EH (cell line): ENCODE results near the gene PRDX5.

Experiments used
- DNase-seq: peaks from one replicate; pipeline ENCODE4 v3.0.0-alpha.2; 2015; ENCODE audit warnings: low read depth

PRDX5 gene

DNA sequence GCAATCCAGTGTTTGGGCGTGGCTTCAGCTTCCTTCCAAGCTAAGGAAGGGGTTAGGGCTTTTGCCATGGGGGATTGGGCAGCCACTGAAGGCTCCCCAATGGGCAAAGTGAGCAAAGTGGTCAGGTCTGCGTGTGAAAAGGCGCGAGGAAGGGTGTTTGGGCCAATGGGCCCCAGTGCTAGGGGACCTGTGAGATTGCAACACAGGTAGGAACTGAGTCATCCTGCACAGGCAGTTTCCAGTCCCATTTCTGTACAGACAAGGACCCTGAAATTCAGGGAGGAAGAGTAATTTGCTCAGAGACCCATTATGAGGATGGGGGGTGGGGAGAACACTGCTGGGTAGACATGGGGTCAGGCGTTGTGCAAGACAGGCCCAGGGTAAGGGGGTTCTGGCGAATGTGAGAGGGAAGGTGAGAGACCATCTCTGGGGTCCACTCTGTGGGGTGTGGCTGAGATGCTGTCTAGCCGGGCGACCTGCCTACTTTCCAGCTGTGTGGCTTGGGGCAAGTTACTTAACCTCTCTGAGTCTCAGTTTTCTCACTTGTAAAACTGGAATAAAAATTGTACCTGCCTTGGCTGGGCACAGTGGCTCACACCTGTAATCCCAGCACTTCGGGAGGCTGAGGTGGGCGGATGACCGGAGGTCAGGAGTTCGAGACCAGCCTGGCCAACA is 29.4 kb downstream of the PRDX5 start:
- no peak for DNase-seq

- DNase-seq = no peak
Measured at GRCh38 chr11:64348383-64349024, 30.6 kb downstream of the PRDX5 start.

DNA sequence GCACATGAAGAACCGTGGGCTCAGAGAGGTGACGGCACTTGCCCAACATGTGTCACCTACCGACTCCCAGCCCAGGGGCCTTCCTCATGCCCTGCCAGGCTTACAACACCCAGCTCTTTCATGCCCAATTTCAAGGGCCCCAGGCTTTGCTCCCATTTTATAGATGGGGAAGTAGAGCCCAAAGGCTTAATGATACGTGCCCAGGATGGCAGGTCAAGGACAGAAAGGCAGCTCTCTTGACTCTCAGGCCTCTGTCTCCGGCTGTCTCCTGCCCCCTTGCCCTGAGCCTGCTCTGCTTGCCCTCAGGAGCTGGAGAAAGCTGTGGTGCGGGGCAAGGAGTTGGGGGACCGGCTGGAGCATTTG is 31.1 kb downstream of the PRDX5 start:
- DNase-seq = no peak

- no peak for DNase-seq
Measured at GRCh38 chr11:64349404-64349803, 31.5 kb downstream of the PRDX5 start.

DNA sequence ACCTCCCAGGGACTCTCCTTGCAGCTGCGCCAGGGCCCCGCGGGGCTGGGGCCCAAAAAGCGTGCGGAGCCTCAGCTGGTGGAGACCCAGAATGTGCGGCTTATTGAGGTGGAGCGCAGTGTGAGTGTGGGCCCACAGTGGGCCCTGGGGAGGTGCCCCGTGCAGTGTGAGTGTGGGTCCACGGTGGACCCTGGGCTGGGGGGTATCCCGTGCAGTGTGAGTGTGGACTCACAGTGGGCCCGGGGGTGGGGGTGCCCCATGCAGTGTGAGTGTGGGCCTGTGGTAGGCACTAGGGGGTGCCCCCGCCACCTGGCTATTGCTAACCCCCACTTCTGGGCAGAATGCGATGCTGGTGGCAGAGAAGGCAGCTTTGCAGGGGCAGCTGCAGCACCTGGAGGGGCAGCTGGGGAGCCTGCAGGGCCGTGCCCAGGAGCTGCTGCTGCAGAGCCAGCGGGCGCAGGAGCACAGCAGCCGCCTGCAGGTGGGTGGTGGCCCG is 33.3 kb downstream of the PRDX5 start:
- no peak for DNase-seq

DNA sequence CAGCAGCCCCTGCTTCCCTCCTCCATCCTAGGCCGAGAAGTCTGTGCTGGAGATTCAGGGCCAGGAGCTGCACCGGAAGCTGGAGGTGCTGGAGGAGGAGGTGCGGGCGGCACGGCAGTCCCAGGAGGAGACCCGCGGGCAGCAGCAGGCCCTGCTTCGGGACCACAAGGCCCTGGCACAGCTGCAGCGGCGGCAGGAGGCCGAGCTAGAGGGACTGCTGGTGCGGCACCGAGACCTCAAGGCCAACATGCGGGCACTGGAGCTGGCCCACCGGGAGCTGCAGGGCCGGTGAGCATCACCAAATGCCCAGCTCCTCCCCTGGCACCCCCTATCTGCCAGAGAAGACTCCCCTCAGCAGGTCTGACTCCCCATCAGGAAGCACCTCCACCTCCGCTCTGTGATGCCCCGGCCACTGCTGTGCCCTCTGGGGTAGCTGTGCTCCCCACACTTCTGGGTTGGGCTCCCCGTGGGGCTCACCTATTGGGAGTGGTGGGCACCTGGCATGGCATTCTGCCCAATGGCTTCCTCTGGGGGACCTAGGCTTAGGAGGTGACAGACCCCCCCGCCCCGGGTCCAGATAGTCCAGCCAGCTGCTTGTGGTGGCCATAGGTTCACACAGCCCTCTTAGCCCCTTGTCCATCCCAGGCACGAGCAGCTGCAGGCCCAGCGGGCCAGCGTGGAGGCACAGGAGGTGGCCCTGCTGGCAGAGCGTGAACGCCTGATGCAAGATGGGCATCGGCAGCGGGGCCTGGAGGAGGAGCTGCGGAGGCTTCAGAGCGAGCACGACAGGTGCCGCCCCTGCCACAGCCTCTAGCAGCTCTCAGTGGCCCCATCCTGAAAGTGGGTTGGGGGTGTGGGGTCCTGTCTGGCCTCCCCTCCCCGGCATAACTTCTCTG is 34.4 kb downstream of the PRDX5 start:
- DNase-seq = no peak

DNA sequence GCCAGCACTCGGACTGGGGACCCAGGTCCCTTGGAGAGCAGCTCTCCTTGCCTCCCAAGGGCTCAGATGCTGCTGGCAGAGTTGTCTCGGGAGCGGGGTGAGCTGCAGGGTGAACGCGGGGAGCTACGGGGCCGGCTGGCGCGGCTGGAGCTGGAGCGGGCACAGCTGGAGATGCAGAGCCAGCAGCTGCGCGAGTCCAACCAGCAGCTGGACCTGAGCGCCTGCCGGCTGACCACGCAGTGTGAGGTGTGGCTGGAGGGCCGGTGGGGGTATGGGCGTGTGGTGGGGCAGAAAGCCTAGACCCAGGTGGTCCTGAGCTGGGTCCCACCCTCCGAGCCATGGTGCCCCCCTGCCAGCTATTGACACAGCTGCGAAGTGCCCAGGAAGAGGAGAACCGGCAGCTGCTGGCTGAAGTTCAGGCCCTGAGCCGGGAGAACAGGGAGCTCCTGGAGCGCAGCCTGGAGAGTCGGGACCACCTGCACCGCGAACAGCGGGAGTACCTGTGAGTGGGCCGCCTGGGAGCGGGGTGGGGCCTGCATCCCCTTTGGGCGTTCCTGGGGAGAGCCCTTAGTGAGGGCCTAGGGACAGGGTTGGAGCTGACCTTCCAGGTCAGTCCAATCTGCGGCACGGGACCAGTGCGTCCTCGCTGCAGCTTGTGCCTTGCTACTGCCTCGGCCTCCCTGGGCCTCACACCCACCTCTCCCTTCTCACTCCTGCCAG is 35.2 kb downstream of the PRDX5 start:
- DNase-seq = no peak

- no peak for DNase-seq
Measured at GRCh38 chr11:64353715-64354506, 36.0 kb downstream of the PRDX5 start.

GRCh38 chr11:64355078-64355940 is 37.4 kb downstream of the PRDX5 start:
- peak; percentile 83 for DNase-seq

- DNase-seq = peak; percentile 35
Measured at GRCh38 chr11:64356498-64357411, 38.8 kb downstream of the PRDX5 start.

GRCh38 chr11:64357446-64357845 is 39.5 kb downstream of the PRDX5 start:
- no peak for DNase-seq

DNA sequence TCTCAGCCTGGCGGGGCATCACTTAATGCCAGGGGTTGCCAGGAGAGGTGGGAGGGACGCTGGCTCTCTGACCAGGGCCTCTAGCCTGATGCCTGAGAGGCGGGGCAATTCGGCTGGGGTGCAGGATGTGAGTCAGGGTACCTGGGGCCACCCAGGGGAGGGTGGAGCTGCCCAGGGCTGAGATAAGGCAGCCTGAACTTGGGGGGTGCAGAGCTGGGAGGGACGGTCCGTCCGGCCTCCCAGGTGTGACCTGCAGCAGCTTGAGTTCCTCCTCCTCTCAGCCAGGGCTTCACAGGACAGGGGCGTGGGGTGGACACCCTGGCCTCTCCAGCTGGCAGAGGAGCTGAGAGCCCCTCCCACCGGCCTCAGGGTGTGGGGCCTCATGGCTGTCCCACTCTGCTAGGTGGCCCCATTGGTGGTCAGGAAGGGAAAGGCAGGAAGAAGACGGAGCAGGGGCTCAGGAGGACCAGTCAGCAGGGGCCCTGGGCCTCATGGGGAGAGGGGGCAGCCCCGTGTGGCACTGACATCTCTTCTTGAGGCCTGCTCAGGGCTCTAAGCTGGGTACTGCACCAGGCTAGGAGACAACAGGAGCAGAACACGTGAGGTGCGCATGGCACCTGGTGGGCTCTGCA is 40.1 kb downstream of the PRDX5 start:
- peak; percentile 32 for DNase-seq

GRCh38 chr11:64358536-64358906 is 40.6 kb downstream of the PRDX5 start:
- DNase-seq = no peak

GRCh38 chr11:64358907-64359711 is 41.2 kb downstream of the PRDX5 start, which contains the start of gene RPS6KA4:
RPS6KA4 (plus strand) TSS chr11:64359162; CDS start chr11:64359236, 74 bp downstream.
- peak; percentile 79 for DNase-seq

DNA sequence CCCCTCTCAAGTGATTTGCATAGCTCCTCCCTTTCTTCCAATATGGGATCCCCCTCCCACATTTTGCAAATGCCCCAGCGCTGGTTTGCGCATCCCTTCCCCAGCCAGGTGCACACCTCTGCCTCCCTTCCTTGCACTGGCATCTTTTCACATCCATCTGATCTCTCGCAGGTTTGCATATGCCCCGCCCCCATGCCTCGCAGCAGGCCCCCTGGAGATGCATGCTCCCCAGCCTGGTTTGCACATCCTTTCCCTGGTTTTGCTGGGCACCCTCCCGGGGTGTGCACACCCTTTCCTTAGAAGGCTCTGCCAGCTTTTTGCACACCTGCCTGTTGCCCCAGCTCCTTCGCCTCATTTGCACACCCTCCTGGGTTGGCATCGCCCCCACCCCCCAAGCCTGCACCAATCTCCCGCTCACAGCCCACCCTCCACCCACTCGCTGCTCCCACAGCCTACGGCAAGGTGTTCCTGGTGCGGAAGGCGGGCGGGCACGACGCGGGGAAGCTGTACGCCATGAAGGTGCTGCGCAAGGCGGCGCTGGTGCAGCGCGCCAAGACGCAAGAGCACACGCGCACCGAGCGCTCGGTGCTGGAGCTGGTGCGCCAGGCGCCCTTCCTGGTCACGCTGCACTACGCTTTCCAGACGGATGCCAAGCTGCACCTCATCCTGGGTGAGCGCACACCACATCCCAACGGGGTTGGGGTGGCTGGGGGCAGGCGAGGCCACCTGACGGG is 42.0 kb downstream of the PRDX5 start:
- no peak for DNase-seq

DNA sequence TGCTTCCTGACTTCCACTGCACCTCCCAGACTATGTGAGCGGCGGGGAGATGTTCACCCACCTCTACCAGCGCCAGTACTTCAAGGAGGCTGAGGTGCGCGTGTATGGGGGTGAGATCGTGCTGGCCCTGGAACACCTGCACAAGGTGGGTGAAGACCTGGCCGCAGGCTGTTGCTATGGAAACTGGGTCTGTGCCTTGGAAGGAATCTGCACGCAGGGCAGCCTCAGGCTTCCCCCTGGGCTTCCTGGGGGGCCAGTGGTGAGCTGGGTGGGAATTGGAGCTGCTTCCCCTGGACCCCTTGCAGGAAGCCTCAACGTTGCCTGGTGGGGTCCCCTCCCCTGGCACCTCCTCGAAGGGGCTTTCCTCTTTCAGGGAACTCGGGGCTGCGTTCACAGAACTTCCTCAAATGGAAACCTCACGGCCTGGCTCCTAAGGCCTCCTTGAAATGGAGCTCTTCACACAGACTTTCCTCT is 42.6 kb downstream of the PRDX5 start:
- DNase-seq = no peak

DNA sequence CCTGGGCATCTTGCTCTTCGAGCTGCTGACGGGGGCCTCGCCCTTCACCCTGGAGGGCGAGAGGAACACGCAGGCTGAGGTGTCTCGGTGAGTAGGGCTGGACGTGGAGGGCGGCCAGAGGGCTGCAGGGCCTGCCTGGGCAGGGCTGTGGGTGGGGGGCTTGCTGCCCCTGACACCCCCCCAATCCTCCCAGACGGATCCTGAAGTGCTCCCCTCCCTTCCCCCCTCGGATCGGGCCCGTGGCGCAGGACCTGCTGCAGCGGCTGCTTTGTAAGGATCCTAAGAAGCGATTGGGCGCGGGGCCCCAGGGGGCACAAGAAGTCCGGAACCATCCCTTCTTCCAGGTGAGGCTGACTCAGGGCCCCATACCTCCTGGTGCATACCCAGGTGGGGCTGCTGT is 43.7 kb downstream of the PRDX5 start:
- no peak for DNase-seq
